Ureter (tissue), 1 donor: ENCODE measurements around the gene MGAT5. TPM values are rescaled to one million over a fixed set of nuclear protein-coding genes. Genes with fewer than 3 reads are reported as not detected.

Experiments used
- DNase-seq: peaks from one replicate; pipeline ENCODE4 v3.0.0-alpha.2; 2020; ENCODE audit warnings: low spot score
- total RNA-seq: library from RNA; stranded (reverse); gene quantifications from one replicate; pipeline ENCODE4 v1.2.4, GENCODE V29; 2023
- donor health status: DM: yes; HTN: yes; CAD: no.

MGAT5 gene
- total RNA-seq, 1 donor from 2014 or later: 56.3 TPM

DNA sequence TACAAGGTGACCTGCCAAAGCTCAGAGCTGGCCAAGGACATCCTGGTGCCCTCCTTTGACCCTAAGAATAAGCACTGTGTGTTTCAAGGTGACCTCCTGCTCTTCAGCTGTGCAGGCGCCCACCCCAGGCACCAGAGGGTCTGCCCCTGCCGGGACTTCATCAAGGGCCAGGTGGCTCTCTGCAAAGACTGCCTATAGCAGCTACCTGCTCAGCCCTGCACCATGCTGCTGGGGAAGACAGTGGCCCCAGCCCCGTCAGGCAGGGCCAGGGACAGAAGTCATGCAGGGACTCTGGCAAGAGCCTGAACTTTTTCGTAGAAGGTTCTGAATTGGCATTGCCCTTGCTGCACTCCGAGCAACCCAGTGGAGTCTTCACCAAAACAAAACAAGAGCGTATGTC lies 194.8 kb downstream of the MGAT5 start:
- DNase-seq: no peak

DNA sequence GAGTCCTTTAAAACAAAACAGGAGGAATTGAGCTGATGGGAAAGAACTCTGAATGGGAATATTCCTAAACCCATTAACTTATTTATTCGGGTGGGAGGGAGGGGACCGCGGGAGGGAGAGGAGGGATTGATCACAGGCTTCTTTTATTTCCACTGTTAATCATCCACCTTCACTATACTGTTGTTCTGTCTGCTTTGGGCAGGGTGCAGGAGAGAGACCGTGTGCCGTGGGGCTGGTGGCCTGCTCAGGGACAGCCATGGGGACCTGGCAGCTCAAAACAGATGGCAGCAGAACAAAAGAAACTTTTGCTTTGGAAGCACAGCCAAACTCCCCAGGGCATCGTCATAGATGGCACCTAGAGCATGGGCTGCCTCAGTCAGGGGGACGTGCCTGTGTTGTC lies 195.3 kb downstream of the MGAT5 start:
- DNase-seq: no peak

- DNase-seq: no peak
These were observed 196.1 kb downstream of the MGAT5 start for GRCh38 chr2:134449751-134450513.

DNA sequence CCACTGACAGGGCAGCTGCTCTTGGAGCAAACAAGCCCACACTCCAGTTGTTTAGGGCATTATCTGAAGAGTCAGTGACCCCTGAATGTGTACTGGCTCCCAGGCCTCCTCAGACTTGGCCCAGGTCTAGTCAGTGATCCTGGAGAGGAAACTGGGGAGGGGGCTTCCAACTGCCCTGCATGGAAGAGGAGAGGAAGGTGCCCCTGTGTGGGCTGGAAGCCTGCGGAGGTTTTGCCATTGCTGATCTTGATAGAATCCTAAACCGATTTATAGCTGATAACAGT lies 197.4 kb downstream of the MGAT5 start:
- no peak for DNase-seq

- no peak for DNase-seq
These were observed 198.3 kb downstream of the MGAT5 start for GRCh38 chr2:134452042-134452733.

DNA sequence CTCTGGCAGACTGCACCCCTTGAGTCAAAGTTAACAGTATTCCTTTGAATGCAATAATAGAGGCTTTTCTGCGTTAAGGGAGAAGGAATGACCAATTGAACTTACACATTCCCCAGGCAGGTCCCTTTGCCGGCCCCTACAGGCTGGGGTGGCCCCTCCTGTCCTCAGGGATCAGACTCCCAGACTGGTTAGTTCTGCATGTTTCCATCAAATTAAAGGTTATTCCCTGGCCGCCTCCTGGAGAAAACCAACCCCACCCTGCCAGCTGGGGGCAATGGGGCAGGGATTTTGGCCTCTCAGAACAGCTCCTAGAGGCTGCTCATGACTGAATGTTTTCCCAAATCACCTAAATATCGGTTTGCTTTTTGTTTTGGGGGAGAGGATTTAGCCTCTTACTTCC lies 199.6 kb downstream of the MGAT5 start:
- DNase-seq: no peak

DNA sequence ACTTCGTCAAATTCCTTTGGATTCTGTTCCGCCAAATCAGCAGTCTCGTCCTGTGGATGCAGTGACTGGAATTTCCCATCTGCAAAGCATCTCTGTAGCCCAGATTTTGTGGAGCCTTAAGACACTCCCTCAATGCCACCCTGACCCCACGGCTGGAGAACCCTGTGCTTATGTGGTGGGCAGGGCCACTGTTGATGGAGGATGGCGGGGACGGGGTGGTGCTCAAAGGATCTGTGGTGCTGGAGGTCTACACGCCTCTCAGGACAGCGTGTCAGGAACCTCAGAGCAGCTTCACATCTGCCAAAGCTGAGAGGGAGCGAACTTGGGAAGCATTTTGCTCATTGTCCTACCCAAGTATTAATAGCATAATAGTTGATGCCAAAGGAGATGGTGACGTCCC lies 200.1 kb downstream of the MGAT5 start:
- DNase-seq: no peak

DNA sequence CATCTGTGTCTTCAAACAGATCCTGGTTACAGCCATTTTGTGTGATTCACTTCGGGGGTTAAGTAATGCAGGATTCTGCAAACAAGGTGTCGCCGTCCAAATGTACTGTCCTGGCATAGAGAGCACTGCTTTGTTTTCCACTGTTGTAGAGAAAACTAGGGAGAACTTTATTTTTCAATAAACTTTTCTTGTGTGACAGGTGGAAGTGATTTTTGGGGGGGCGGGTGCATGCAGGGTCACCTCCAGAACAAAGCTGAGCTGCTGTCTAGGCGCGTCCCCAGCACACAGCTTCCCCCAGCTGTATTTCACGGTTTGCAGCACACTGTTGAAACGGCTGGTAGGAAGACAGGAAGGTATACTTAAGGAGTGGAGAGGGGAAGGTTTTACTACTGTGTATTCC lies 200.6 kb downstream of the MGAT5 start:
- no peak for DNase-seq

DNA sequence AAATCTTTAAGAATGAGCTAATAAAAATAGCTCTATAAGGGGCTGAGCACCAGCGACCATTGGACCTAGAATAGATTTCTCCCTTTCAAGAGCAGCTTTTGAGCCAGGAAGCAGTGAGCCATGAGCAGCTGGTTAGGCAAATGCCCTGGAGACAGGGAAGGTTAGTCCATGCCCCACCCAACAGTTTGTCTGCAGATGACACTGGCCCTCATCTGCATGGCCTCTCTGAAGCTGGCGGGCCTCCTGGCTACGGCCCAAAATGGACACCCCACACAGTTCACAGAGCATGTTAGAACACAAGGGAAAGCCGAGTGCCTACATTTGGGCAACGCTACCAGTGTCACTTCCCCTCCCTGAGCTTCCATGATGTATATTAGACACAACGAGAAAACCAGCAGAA lies 201.1 kb downstream of the MGAT5 start:
- DNase-seq: no peak

DNA sequence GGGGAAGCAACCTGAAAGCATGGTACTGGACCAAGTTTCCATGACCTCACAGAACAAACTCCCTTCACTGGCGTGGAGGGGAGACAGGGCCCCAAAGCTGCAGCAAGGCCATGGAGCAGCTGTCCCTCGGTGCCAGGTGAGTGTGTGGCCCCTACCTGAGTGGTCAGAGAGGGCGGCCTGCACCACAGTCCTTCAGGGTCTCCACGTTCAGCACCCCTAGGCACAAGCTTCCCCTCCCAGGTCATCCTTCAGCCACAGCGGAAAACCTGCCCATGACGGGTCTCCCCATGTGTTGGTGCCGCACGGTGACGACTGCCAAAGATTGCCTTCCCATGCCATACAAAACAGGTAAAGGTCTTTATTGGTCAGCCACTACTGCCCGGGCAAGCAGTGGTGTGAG lies 201.6 kb downstream of the MGAT5 start:
- DNase-seq: no peak

- DNase-seq: no peak
These were observed 203.5 kb downstream of the MGAT5 start for GRCh38 chr2:134457353-134457752.

- DNase-seq: no peak
These were observed 204.0 kb downstream of the MGAT5 start for GRCh38 chr2:134457765-134458472.

DNA sequence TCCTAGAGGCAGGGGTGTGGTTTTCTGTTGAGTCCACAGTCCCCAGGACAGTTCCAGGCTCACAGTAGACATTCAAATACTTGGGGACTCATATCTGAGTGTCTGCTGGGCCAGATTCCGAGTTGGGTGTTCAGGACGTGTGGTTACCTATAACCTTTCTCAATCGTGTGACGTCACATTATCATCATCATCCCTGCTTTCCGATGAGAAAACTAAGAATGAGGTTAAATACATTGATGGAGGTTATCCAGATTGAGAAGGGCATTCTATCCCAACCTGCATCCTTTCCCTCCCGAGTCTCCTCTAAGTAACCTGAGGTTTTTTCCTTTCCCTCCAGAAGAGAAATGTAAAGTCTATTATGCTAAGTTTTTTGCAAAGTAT lies 204.6 kb downstream of the MGAT5 start:
- DNase-seq: no peak

- no peak for DNase-seq
These were observed 205.1 kb downstream of the MGAT5 start for GRCh38 chr2:134458950-134459349.

- DNase-seq: no peak
These were observed 206.0 kb downstream of the MGAT5 start for GRCh38 chr2:134459706-134460406.

GRCh38 chr2:134460583-134460998 lies 206.7 kb downstream of the MGAT5 start:
- DNase-seq: peak; percentile 69

DNA sequence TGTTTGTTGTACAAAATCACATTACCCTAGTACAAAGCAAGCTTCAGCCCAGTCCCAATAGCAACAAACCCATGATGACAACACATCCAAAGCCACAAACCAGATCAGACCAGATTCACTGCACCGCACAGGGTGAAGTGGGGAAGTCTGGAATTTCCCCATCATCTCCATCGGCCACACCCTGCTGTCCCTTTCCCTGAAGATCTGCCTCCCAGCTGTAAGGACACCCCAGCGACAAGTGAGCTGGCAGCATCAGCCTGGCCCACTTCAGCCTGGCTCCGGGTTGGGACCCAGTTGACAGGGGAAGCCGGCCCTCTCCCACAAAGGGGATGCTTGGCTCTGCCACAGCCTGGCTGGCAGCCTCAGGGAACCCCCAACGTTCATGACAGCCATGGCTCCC lies 207.6 kb downstream of the MGAT5 start:
- no peak for DNase-seq

- DNase-seq: peak; percentile 29
These were observed 208.4 kb downstream of the MGAT5 start for GRCh38 chr2:134462275-134462674.

GRCh38 chr2:134462791-134463698 lies 209.2 kb downstream of the MGAT5 start:
- DNase-seq: peak; percentile 34

DNA sequence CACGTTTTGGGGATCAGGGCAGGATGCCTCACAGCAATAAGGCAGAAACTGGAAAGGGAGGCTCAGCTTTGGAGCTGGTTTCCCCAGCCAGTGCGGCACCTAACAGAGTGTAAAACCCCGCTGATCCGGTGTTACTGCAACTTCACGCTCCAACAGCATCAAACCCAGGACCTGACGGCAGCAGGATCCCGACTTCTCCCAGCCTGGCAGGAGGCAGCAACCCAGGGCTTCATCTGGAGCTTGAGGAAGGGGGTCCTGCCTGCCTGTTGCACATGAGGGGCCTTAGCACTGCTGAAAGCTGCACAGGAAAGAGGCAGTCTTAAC lies 209.8 kb downstream of the MGAT5 start:
- no peak for DNase-seq
